ENCODE measurements around the gene ADAMTS10. TPM values are rescaled to one million over a fixed set of nuclear protein-coding genes. Genes with fewer than 3 reads are reported as not detected.
A peak's percentile ranks its signal among the peaks of the same experiment; 100 is the strongest.
"Not testable (repeated sequence)": the region's sequence is repeated elsewhere in the genome, so short reads cannot be mapped to it uniquely, and the experiment has no call there.

ADAMTS10 gene
- total and polyA plus RNA-seq, 12 donors = 2.0 to 190 (median 25.8) TPM

- H3K27me3 ChIP-seq = no peaks in the 10 kb centered on the region
- 34 to 45% (median 38%) methylated on average over 8 of the region's 8 CpGs for WGBS, 4 donors
- no peaks in the 10 kb centered on the region for H3K4me1 ChIP-seq (replicated peaks in 1 of 2)
- TF ChIP-seq POLR2A (IDR thresholded peaks at IDR 0.05) = no peak
- no peak for TF ChIP-seq CTCF (IDR thresholded peaks at IDR 0.05)
- no peaks in the 10 kb centered on the region for H3K36me3 ChIP-seq (replicated peaks in 1 of 2)
- H3K27ac ChIP-seq = no peak overlapping the region
- intact Hi-C loops (cut with DNase I) = no loop called here
- H3K9me3 ChIP-seq (replicated peaks in 1 of 3) = no peaks in the 10 kb centered on the region
- DNase-seq = no peak
- H3K4me3 ChIP-seq = no peak overlapping the region
Measured at GRCh38 chr19:8639821-8640401, 29.4 kb upstream of the ADAMTS10 start.

- WGBS, 4 donors = 48 to 57% (median 53%) methylated on average over 21 of the region's 21 CpGs
- peak in 5 of 7 donors; percentile 23 to 62 (median 39) for DNase-seq
- H3K27me3 ChIP-seq = no peaks in the 10 kb centered on the region
- no peak overlapping the region for H3K27ac ChIP-seq
- TF ChIP-seq CTCF (IDR thresholded peaks at IDR 0.05) (no peak), POLR2A (IDR thresholded peaks at IDR 0.05) (no peak)
- H3K36me3 ChIP-seq (replicated peaks in 1 of 2) = no peaks in the 10 kb centered on the region
- H3K9me3 ChIP-seq (replicated peaks in 1 of 3) = no peaks in the 10 kb centered on the region
- H3K4me3 ChIP-seq = no peak overlapping the region
- intact Hi-C loops (cut with DNase I) = no loop called here
- H3K4me1 ChIP-seq (replicated peaks in 1 of 2) = no peaks in the 10 kb centered on the region
Measured at GRCh38 chr19:8638078-8638619, 27.6 kb upstream of the ADAMTS10 start.

- DNase-seq; H3K4me3 ChIP-seq; intact Hi-C loops (cut with DNase I); H3K27me3 ChIP-seq; H3K9me3 ChIP-seq (replicated peaks in 1 of 3); H3K36me3 ChIP-seq (replicated peaks in 1 of 2); H3K4me1 ChIP-seq (replicated peaks in 1 of 2); H3K27ac ChIP-seq: not testable (repeated sequence)
- WGBS, 4 donors = 79 to 82% (median 80%) methylated on average over 4 of the region's 4 CpGs
Measured at GRCh38 chr19:8637070-8637469, 26.6 kb upstream of the ADAMTS10 start.

GRCh38 chr19:8635422-8635821 lies 24.9 kb upstream of the ADAMTS10 start:
- H3K4me1 ChIP-seq (replicated peaks in 1 of 2) = no peaks in the 10 kb centered on the region
- no peaks in the 10 kb centered on the region for H3K27me3 ChIP-seq
- no peak for TF ChIP-seq POLR2A (IDR thresholded peaks at IDR 0.05)
- no peak for TF ChIP-seq CTCF (IDR thresholded peaks at IDR 0.05)
- intact Hi-C loops (cut with DNase I) = no loop called here
- 76 to 86% (median 79%) methylated on average over 8 of the region's 8 CpGs for WGBS, 4 donors
- no peak for DNase-seq
- no peak overlapping the region for H3K4me3 ChIP-seq
- no peaks in the 10 kb centered on the region for H3K36me3 ChIP-seq (replicated peaks in 1 of 2)
- H3K27ac ChIP-seq = no peak overlapping the region
- no peaks in the 10 kb centered on the region for H3K9me3 ChIP-seq (replicated peaks in 1 of 3)

GRCh38 chr19:8631425-8631819 lies 20.9 kb upstream of the ADAMTS10 start:
- no peaks in the 10 kb centered on the region for H3K4me1 ChIP-seq (replicated peaks in 1 of 2)
- TF ChIP-seq POLR2A (IDR thresholded peaks at IDR 0.05) (no peak), CTCF (IDR thresholded peaks at IDR 0.05) (no peak)
- H3K9me3 ChIP-seq (replicated peaks in 1 of 3) = no peaks in the 10 kb centered on the region
- H3K27ac ChIP-seq = peak overlapping the region in 2 of 5 donors; percentile 60 to 66
- no peaks in the 10 kb centered on the region for H3K27me3 ChIP-seq
- DNase-seq = peak in 3 of 7 donors; percentile 41 to 60 (median 51)
- no peak overlapping the region for H3K4me3 ChIP-seq
- intact Hi-C loops (cut with DNase I) = no loop called here
- 49 to 58% (median 51%) methylated on average over 2 to 11 of the region's 11 CpGs for WGBS, 4 donors
- no peaks in the 10 kb centered on the region for H3K36me3 ChIP-seq (replicated peaks in 1 of 2)

All from adrenal gland (tissue), 12 donors.